HuH-7.5 (cell line): Measurements from ENCODE around the gene RAVER1.
"Not testable (repeated sequence)": the region's sequence is repeated elsewhere in the genome, so short reads cannot be mapped to it uniquely, and the experiment has no call there.

Source experiments
- DNase-seq: peaks from one replicate; pipeline ENCODE4 v3.0.0; 2011; ENCODE audit warnings: low spot score

RAVER1 gene

DNA sequence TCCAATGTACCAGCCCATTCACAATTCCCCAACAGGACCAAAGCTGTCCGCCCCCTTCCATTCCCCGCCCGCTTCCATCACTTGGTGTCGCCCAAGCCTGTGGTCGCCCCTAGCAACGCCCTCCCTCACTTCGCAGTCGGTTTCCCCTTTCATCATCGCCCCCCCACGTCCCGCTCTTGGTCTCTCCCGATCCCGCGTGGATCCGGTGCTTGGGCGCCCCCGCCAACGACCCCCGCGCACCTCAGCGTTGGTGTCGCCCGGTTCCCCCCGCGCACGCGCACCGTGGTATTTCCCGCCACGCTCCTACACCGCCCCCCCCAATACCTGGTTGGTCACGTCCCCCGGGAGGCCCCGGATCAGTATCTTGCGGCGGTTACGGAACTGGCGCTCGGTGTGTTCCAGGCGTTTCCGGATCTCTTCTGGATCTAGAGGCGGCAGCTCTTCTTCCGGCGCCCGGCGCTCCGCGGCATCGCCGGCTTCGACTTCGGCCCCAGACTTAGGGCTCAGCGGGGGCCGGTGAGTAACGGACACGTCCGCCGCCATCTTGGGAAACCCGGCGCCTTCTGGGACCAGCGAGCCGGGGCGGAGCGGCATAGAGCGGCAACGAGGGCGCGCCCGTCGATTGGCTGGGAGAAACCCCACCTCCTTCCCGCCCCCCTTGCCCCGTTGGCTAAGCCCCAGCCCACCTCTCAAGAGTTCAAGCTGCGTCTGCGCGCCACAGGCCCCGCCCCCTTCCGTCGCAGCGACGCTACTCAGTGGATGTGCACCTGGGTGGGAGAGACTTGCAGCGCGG, at the start of gene RAVER1:
Gene RAVER1 (minus strand): TSS at position 565 of the 793 bp plus-strand sequence. CDS start 22 bp downstream, at position 543.
- DNase-seq = peak; percentile 98

- not testable (repeated sequence) for DNase-seq
Observed at GRCh38 chr19:10383223-10383499, 49.8 kb upstream of the RAVER1 start.

- peak; percentile 100 for DNase-seq
Observed at GRCh38 chr19:10380313-10381102, 47.2 kb upstream of the RAVER1 start, which contains the start of gene TYK2. TSS of gene TYK2 (minus strand) at chr19:10380572. CDS start at chr19:10378406, 2,166 bp downstream.

DNA sequence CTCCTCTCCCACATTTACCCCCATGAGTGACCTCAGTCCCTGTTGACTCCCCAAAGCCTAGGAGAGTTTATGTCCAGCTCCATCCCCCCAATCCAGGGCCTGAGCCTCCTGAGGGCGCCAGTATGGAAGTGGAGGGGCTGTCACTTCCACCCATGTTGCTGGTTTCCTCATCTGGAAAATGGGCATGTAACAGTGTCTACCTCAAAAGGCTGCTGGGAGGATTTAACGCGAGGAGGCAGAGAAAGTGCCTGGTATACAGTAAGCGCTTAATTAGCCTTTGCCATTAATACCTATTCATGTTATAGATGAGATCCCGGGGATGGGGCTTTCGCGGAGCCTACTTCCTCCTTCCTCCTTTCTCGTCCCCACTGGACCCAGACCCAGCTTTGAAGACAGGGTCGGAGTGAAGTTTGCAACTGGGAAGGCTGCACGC, 46.6 kb upstream of the RAVER1 start:
- no peak for DNase-seq

DNA sequence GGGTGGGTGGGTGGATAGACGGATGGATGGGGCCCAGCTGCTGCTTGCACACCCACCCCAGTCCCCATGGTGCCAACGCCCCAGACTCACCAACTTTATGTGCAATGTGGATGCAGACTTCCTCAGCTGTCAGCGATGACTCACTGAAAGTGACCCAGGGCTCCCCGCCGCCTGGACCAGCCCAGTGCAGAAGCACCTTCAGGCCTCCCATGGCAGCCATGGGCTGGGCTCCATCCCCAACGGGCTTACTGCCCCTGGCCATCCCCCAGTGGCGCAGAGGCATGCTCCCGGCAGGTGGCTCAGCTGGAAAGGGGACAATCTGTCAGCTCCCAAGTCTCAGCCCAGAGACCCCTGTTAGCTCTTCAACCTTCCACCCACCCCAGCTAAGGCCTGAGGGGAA, 44.8 kb upstream of the RAVER1 start:
- no peak for DNase-seq

- not testable (repeated sequence) for DNase-seq
Observed at GRCh38 chr19:10377140-10377640, 43.9 kb upstream of the RAVER1 start.

DNA sequence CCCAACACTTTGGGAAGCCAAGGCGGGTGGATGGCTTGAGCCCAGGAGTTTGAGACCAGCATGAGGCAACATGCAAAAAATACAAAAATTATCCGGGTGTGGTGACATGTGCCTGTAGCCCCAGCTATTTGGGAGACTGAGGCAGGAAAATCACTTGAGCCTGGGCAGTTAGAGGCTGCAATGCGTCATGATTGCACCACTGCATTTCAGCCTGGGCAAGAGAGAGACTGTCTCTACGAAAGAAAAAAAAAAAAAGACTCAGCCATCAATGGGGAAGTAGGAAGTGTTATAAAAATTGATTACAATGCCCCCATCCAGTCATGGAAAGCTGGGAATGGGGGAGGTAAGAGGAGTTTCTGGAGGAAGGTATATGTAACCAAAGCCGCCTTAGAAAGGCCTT, 41.6 kb upstream of the RAVER1 start:
- no peak for DNase-seq

GRCh38 chr19:10372690-10373089, 39.4 kb upstream of the RAVER1 start:
- no peak for DNase-seq

DNA sequence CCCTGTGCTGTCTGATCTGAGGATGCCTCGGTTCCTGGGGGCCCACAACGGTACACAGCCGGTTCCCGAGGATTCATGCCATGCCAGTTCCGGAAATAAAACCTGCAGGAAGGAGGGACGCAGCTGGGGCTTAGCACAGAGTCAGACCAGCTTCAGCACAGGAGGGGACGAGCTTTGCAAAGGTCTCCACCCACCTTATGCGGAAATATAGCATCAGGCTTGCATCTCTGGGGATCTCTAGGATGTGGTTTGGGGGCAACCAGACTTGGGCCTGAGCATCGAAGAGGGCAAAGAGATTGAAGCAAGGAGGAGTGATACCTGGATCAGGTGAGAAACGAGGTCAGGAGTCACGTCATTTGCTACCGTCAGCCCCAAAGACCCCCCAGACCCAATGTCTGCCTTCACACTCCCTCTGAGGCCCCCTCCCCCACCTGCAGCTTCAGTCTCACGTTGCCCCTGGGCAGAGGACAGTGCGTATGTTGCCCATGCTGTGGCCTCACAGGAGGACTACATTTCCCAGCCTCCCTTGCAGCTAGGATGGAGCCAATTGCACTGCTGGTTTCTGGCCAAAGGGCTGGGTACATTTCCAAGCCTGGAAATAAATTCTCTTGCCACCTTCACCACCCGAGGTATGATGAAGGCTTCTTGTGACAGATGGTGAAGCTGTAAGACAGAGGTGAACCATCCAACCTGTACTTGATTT, 34.9 kb upstream of the RAVER1 start:
- no peak for DNase-seq

DNA sequence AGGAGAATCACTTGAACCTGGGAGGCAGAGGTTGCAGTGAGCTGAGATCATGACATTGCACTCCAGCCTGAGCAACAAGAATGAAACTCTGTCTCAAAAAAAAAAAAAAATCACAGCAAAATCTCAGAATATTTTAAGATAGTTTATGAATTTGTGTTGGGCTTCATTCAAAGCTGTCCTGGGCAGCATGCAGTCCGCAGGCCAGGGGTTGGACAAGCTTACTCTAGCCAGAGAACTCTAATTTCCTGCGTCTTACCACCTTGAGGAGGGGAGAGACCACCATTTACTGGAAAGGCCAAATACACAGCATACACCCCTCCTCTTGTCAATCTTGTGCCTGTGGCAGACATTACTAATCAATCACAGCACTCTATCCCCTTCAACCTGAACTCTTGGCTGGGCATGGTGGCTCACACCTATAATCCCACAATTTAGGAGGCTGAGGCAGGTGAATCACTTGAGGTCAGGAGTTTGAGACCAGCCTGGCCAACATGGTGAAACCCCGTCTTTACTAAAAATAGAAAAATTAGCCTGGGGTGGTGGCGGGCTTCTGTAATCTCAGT, 33.7 kb upstream of the RAVER1 start:
- DNase-seq = not testable (repeated sequence)

DNA sequence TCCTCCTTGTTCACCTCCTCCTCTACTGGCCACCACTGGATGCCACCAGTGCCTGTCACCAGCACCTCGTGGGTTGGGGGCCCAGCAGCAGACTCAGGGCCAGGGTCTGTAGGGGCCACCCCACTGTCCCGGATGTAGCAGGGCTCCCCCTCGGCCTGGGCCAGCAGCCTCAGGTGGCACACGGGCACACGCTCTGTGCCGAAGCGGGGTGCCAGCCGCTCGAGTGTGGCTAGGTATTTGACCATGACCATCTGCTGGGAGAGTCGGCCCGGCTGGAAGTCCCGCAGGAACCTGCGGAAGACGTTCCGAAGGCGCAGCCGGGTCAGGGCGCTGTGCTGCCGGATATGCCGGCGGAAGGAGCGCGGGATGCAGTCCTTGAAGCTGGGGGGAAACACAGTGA, 32.2 kb upstream of the RAVER1 start:
- no peak for DNase-seq

DNA sequence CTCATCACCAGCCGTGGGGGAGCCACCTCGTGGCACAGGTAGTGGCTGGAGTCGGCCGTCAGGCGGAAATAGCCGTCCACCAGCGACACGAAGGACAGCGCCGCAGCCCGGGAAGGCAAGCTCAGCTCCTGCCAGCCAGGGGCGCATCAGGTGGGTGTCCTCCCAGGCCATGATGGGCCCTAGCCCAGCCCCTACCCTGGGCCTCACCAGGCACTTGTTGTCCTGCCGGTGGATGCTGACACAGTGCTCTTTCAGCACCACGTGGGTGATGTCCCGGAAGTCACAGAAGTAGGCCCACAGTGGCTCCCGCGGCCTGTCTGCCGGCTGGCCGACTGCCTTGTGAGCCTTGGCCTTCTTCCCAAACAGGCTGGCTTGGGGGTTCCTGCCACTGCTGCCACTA, 31.3 kb upstream of the RAVER1 start:
- no peak for DNase-seq

- no peak for DNase-seq
Observed at GRCh38 chr19:10363789-10364281, 30.5 kb upstream of the RAVER1 start.

DNA sequence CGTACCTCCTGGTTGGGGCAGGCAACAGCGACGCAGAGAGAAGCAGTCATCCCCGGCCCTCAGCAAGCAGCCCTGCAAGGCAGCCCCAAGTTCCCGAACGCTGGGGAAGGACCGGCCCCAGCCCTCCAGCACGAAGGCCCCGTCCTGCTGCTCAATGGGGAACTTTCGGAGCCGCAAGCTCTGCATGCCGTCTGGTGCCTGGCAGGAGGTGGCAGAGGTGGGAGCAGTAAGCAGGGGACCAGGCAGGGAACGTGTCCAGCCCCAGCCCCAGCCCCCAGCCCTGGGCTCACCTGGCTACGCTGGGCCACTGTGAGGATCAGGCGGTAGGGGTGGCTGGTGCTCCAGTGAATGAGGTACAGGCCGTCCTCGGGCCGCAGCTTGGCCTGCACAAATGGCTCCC, 28.9 kb upstream of the RAVER1 start:
- no peak for DNase-seq

DNA sequence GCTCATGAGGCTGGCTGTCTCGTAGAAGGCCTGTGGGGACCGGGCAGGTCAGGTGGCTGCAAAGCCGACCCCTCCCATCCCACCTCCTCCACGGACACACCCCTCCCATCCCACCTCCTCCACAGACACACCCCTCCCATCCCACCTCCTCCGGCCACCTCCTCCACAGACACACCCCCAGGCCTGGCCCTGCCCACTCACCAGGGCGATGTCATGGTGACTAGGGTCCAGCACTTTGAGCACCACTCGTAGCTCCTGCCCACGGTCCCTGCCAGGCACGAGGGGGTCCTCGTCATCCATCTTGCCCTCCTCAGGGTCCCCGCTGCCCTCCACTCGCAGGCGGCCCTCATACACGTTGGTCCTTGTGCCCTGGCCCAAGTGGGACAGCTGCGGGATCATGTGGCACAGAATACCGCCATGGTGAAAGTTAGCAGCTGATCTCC, 28.3 kb upstream of the RAVER1 start:
- no peak for DNase-seq

DNA sequence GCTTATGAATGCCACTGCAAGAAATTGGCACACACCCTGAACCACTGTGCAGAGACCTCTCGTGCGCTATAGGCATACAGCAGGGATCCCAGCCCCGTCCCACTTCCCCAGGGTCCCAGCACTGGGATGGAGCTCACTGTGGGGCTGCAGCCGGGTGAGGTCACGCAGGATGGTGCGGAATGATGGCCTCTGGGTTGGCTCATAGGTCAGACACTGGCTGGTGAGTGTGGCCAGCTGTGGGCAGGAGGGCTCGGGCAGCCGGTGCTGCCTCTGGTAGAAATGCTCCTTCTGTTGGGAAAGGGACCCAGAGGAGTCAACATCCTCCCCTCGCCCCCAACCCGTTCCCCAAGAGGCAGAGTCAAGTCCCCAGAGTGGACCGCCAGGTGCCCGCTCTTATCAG, 23.1 kb upstream of the RAVER1 start:
- no peak for DNase-seq

DNA sequence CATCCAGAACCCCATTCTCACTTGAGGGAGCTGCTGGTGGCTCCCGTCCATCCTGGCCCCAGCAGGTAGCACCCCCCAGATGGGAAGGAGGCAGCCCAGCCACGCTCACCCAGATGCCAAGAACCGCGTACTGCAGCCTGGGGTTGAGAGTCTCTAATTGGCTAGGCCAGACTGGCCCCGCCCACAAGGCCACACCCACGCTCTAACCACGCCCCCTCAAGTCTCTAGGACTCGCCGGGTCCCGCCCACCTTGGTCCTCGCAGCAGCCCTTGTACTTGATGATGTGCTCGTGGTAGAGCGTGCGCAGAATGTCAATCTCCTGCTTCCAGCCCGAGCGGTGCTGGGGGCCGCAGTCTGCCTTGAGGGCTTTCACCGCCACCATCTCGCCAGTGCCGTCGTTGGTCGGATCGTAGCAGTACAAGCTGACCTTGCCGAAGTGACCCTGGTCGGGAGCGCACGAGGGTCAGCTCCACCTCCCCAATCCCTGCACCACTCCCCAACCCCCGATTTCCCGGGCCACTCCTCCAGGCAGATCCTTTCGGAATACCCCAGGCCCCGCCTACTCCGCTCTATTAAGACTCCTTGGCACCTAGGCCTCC, 20.6 kb upstream of the RAVER1 start:
- DNase-seq = no peak

DNA sequence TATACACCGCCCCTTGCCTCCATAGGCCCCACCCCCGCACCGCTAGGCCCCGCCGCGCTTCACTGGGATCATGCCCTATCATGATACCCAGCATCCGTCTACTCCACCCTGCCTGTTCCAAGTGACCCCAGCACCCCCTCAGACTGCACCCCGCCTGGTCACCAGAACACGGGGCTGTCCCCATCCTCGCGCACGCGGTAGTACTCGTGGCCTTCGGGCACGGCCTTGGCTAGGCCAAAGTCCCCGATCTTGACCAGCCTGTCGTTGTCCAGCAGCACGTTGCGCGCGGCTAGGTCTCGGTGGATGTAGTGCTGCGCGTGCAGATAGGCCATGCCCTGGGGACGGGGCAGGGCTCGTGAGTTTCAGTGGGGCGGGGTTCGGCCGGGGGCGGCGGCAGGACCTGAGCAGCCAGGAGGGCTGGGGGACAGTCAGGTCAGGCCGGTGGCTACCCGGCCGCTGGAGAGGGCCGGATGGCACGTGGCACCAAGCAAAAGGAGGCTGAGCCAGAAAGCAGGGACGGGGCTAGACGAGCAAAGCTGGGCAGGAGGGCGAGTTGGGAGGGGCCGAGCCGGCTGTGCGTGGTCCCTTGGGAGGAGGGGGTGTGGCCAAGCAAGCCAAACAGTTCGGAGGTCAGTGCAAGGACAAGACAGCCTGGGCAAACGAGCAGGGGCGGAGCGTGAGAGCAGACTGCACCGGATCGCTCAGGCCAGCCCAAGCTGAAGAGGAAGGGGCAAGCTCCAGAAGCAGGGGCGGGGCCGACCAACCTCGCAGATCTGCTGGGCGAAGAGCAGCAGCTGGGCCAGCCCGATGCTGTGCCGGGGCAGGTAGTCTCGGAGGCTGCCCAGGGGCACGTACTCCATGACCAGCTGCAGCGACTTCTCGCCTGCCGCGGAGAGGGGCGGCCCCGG, 19.7 kb upstream of the RAVER1 start:
- no peak for DNase-seq

DNA sequence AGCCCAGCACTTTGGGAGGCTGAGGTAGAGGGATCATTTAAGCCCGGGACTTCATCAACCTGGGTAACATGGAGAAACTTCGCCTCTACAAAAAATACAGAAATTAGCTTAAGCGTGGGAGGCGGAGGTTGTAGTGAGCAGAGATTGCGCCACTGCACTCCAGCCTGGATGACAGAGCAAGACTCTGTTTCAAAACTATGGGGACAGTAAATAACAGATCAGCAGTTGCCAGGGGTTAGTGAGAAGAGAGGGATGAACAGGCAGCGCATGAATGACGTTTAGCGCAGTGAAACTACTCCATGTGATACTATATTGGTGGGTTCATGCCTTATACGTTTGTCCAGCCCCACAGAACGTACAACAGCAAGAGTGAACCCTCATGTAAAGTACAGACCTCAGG, 13.2 kb upstream of the RAVER1 start:
- DNase-seq = no peak

- no peak for DNase-seq
Observed at GRCh38 chr19:10344780-10345179, 11.5 kb upstream of the RAVER1 start.

DNA sequence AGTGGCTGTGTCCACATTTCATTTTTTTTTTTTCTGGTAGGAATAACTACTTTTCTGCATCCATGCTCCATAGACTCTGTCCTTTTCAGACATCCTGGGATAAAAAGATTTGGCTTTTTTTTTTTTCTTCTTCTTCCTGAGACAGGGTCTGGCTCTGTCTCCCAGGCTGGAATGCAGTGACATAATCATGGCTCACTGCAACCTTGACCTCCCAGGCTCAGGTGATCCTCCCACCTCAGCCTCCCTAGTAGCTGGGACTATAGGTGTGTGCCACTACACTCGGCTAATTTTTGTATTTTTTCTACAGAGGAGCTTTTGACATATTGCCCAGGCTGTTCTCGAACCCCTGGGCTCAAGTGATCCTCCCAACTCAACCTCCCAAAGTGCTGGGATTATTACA, 10.2 kb upstream of the RAVER1 start:
- DNase-seq = no peak
